ENCODE results near the gene NELL2.

NELL2 gene

GRCh38 chr12:44749566-44749965 lies 126.5 kb downstream of the NELL2 start:
- ATAC-seq, result no peak
- TF ChIP-seq TSHZ2 (CRISPR knock-in tag; IDR thresholded peaks at IDR 0.05) (no peak), ZFP30 (CRISPR knock-in tag; IDR thresholded peaks at IDR 0.05) (no peak), TCF4 (CRISPR knock-in tag; IDR thresholded peaks at IDR 0.05; ENCODE audit: borderline replicate concordance) (no peak), ZNF70 (CRISPR knock-in tag; IDR thresholded peaks at IDR 0.05) (no peak), ZC3H10 (CRISPR knock-in tag; IDR thresholded peaks at IDR 0.05) (no peak), GLIS3 (CRISPR knock-in tag; IDR thresholded peaks at IDR 0.05) (no peak), TOX (CRISPR knock-in tag; IDR thresholded peaks at IDR 0.05; ENCODE audit: borderline replicate concordance) (no peak), CSDC2 (CRISPR knock-in tag; IDR thresholded peaks at IDR 0.05) (no peak), ZNF565 (CRISPR knock-in tag; conservative IDR thresholded peaks at IDR 0.05; ENCODE audit: low read depth) (no peak), ARNTL (CRISPR knock-in tag; IDR thresholded peaks at IDR 0.05; ENCODE audit: borderline replicate concordance, low read depth) (no peak), ZNF8 (CRISPR knock-in tag; IDR thresholded peaks at IDR 0.05) (no peak), SNAI2 (CRISPR knock-in tag; IDR thresholded peaks at IDR 0.05) (no peak), ISL1 (CRISPR knock-in tag; IDR thresholded peaks at IDR 0.05) (no peak)
- TF ChIP-seq, protein P1, sequence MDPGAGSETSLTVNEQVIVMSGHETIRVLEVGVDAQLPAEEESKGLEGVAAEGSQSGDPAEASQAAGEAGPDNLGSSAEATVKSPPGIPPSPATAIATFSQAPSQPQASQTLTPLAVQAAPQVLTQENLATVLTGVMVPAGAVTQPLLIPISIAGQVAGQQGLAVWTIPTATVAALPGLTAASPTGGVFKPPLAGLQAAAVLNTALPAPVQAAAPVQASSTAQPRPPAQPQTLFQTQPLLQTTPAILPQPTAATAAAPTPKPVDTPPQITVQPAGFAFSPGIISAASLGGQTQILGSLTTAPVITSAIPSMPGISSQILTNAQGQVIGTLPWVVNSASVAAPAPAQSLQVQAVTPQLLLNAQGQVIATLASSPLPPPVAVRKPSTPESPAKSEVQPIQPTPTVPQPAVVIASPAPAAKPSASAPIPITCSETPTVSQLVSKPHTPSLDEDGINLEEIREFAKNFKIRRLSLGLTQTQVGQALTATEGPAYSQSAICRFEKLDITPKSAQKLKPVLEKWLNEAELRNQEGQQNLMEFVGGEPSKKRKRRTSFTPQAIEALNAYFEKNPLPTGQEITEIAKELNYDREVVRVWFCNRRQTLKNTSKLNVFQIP (CRISPR knock-in tag; IDR thresholded peaks at IDR 0.05; ENCODE audit: borderline replicate concordance, low read depth), result no peak
- TF ChIP-seq, protein P2, sequence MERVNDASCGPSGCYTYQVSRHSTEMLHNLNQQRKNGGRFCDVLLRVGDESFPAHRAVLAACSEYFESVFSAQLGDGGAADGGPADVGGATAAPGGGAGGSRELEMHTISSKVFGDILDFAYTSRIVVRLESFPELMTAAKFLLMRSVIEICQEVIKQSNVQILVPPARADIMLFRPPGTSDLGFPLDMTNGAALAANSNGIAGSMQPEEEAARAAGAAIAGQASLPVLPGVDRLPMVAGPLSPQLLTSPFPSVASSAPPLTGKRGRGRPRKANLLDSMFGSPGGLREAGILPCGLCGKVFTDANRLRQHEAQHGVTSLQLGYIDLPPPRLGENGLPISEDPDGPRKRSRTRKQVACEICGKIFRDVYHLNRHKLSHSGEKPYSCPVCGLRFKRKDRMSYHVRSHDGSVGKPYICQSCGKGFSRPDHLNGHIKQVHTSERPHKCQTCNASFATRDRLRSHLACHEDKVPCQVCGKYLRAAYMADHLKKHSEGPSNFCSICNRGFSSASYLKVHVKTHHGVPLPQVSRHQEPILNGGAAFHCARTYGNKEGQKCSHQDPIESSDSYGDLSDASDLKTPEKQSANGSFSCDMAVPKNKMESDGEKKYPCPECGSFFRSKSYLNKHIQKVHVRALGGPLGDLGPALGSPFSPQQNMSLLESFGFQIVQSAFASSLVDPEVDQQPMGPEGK (CRISPR knock-in tag; IDR thresholded peaks at IDR 0.05; ENCODE audit: borderline replicate concordance), result no peak

GRCh38 chr12:44748950-44749468 lies 127.1 kb downstream of the NELL2 start:
- TF ChIP-seq CSDC2 (CRISPR knock-in tag; IDR thresholded peaks at IDR 0.05) (no peak), ZNF565 (CRISPR knock-in tag; conservative IDR thresholded peaks at IDR 0.05; ENCODE audit: low read depth) (no peak), ZNF8 (CRISPR knock-in tag; IDR thresholded peaks at IDR 0.05) (no peak), SNAI2 (CRISPR knock-in tag; IDR thresholded peaks at IDR 0.05) (no peak), ARNTL (CRISPR knock-in tag; IDR thresholded peaks at IDR 0.05; ENCODE audit: borderline replicate concordance, low read depth) (no peak), ZNF70 (CRISPR knock-in tag; IDR thresholded peaks at IDR 0.05) (no peak), TCF4 (CRISPR knock-in tag; IDR thresholded peaks at IDR 0.05; ENCODE audit: borderline replicate concordance) (no peak), TSHZ2 (CRISPR knock-in tag; IDR thresholded peaks at IDR 0.05) (no peak), ESRRG (CRISPR knock-in tag; IDR thresholded peaks at IDR 0.05) (no peak), RARB (CRISPR knock-in tag; IDR thresholded peaks at IDR 0.05) (no peak), BACH2 (CRISPR knock-in tag; IDR thresholded peaks at IDR 0.05; ENCODE audit: borderline replicate concordance) (no peak), PPARA (CRISPR knock-in tag; IDR thresholded peaks at IDR 0.05; ENCODE audit: borderline replicate concordance) (no peak), ZFP3 (CRISPR knock-in tag; IDR thresholded peaks at IDR 0.05) (no peak), ZC3H10 (CRISPR knock-in tag; IDR thresholded peaks at IDR 0.05) (no peak), ISL1 (CRISPR knock-in tag; IDR thresholded peaks at IDR 0.05) (no peak), CSRNP3 (CRISPR knock-in tag; IDR thresholded peaks at IDR 0.05) (no peak)
- TF ChIP-seq, protein P3, sequence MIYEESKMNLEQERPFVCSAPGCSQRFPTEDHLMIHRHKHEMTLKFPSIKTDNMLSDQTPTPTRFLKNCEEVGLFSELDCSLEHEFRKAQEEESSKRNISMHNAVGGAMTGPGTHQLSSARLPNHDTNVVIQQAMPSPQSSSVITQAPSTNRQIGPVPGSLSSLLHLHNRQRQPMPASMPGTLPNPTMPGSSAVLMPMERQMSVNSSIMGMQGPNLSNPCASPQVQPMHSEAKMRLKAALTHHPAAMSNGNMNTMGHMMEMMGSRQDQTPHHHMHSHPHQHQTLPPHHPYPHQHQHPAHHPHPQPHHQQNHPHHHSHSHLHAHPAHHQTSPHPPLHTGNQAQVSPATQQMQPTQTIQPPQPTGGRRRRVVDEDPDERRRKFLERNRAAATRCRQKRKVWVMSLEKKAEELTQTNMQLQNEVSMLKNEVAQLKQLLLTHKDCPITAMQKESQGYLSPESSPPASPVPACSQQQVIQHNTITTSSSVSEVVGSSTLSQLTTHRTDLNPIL (CRISPR knock-in tag; IDR thresholded peaks at IDR 0.05; ENCODE audit: low read depth), result no peak
- TF ChIP-seq, protein P1 (CRISPR knock-in tag; IDR thresholded peaks at IDR 0.05; ENCODE audit: borderline replicate concordance, low read depth), result no peak
- TF ChIP-seq, protein P2 (CRISPR knock-in tag; IDR thresholded peaks at IDR 0.05; ENCODE audit: borderline replicate concordance), result no peak
- ATAC-seq, result no peak

All from SK-N-SH treated with all-trans-retinoic acid at 6 μM for 48 hours (cell line).